Left lung (tissue), 10 donors: Measurements from ENCODE around the gene MEIS3. TPM values are rescaled to one million over a fixed set of nuclear protein-coding genes. Genes with fewer than 3 reads are reported as not detected.

Experiments used
- ATAC-seq: fragments of 200-7000 bp; cut with Tn5 transposase; one replicate; pipeline ENCODE4 v1.9.1; 2020; ENCODE audit warnings: moderate library complexity
- DNase-seq, 4 donors: peaks; one replicate each; pipeline ENCODE4 v3.0.0-alpha.2; 2013 to 2020
- H3K27ac ChIP-seq, 2 donors: fragments of 200-600 bp; sonication (generic) in 1 of 2; one replicate each; pipeline versions ENCODE4 v1.5.0 to v1.8.0; 2020 to 2021
- H3K27me3 ChIP-seq, 2 donors: fragments of 200-600 bp; sonication (generic) in 1 of 2; one replicate each; pipeline versions ENCODE4 v1.5.0 to v1.8.0; 2020 to 2021
- H3K36me3 ChIP-seq, 2 donors: fragments of 200-600 bp; sonication (generic) in 1 of 2; one replicate each; pipeline versions ENCODE4 v1.5.0 to v1.8.0; 2020 to 2021
- H3K4me1 ChIP-seq, 2 donors: fragments of 200-600 bp; one replicate each; pipeline ENCODE4 v1.8.0; 2021
- H3K4me3 ChIP-seq, 2 donors: fragments of 200-600 bp; sonication (generic) in 1 of 2; one replicate each; pipeline versions ENCODE4 v1.5.0 to v1.8.0; 2020 to 2021; ENCODE audit warnings: mild to moderate bottlenecking in 1 of 2
- H3K9me3 ChIP-seq, 2 donors: fragments of 200-600 bp; sonication (generic) in 1 of 2; one replicate each; pipeline versions ENCODE4 v1.5.0 to v1.8.0; 2020 to 2021
- CTCF ChIP-seq, 2 donors: fragments of 200-600 bp; sonication (generic) in 1 of 2; IDR thresholded peaks; one replicate each; pipeline versions ENCODE4 v1.5.0 to v1.8.0; 2021; ENCODE audit warnings: antibody characterized with exemption in 2 of 2
- intact Hi-C, 2 donors: fragments of 100-400 bp; cut with DNase I; formaldehyde crosslinking; loops; one replicate each; pipeline versions ENCODE4 v1.11.2 to v1.14.2; 2022
- polyA plus RNA-seq, 6 donors: library from polyadenylated mRNA; unstranded; fragments of 120-200 nt; gene quantifications; one replicate each; pipeline ENCODE4 v1.2.1, GENCODE V29; 2013; ENCODE audit not compliant: insufficient read length in 6 of 6
- total RNA-seq, 2 donors: library from RNA; stranded (reverse); fragmentation: NEBNext Ultra II Directional; extraction: Animal tissue kit (Norgen Biotek cat#: 25700); gene quantifications; one replicate each; pipeline ENCODE4 v1.2.1, GENCODE V29; 2021
- donor health status: DM: no; HTN: yes; CAD: no.
- donor health status: DM: no; HTN: no; CAD: no.

The MEIS3 gene
- total and polyA plus RNA-seq, 8 donors: 6.7 to 30.2 (median 23.8) TPM

- no peak overlapping the region for H3K4me3 ChIP-seq
- TF ChIP-seq CTCF (IDR thresholded peaks at IDR 0.05): no peak
- no peak overlapping the region for H3K27ac ChIP-seq
- H3K9me3 ChIP-seq: peaks cover 0 to 3% of the 10 kb centered on the region in 2 donors
- intact Hi-C loops: no loop called here
- H3K36me3 ChIP-seq: no peaks in the 10 kb centered on the region
- H3K4me1 ChIP-seq: peaks cover 4 to 24% of the 10 kb centered on the region in 2 donors
- no peak for DNase-seq
- peaks cover 47 to 95% of the 10 kb centered on the region in 2 donors for H3K27me3 ChIP-seq
- no peak for ATAC-seq
Measured at GRCh38 chr19:47448360-47448727, 29.0 kb upstream of the MEIS3 start.

- peak; percentile 76 for ATAC-seq
- Histone ChIP-seq H3K27ac (no peak overlapping the region), H3K4me1 (peaks cover 4 to 24% of the 10 kb centered on the region in 2 donors), H3K27me3 (peaks cover 47 to 95% of the 10 kb centered on the region in 2 donors), H3K4me3 (no peak overlapping the region), H3K9me3 (peaks cover 0 to 3% of the 10 kb centered on the region in 2 donors), H3K36me3 (no peaks in the 10 kb centered on the region)
- intact Hi-C loops: no loop called here
- TF ChIP-seq CTCF (IDR thresholded peaks at IDR 0.05): no peak
- DNase-seq: no peak
Measured at GRCh38 chr19:47447470-47448359, 28.4 kb upstream of the MEIS3 start.

- intact Hi-C loops: no loop called here
- ATAC-seq (peak; percentile 47), DNase-seq (no peak)
- H3K9me3 ChIP-seq: peaks cover 0 to 3% of the 10 kb centered on the region in 2 donors
- no peak overlapping the region for H3K4me3 ChIP-seq
- H3K4me1 ChIP-seq: peaks cover 4 to 24% of the 10 kb centered on the region in 2 donors
- H3K27me3 ChIP-seq: peaks cover 47 to 100% of the 10 kb centered on the region in 2 donors
- no peak overlapping the region for H3K27ac ChIP-seq
- TF ChIP-seq CTCF (IDR thresholded peaks at IDR 0.05): no peak
- no peaks in the 10 kb centered on the region for H3K36me3 ChIP-seq
Measured at GRCh38 chr19:47446534-47447469, 27.5 kb upstream of the MEIS3 start.

- no peak for TF ChIP-seq CTCF (IDR thresholded peaks at IDR 0.05)
Measured at GRCh38 chr19:47445937-47446402, 26.6 kb upstream of the MEIS3 start.

More at GRCh38 chr19:47445937-47446402, 26.6 kb upstream of the MEIS3 start:
- H3K9me3 ChIP-seq: peaks cover 0 to 3% of the 10 kb centered on the region in 2 donors
- H3K4me1 ChIP-seq: peaks cover 4 to 24% of the 10 kb centered on the region in 2 donors
- peak in 2 of 4 donors; percentile 47 to 86 for DNase-seq
- no peaks in the 10 kb centered on the region for H3K36me3 ChIP-seq
- intact Hi-C loops: no loop called here
- peak; percentile 61 for ATAC-seq
- H3K4me3 ChIP-seq: no peak overlapping the region
- peaks cover 47 to 100% of the 10 kb centered on the region in 2 donors for H3K27me3 ChIP-seq
- no peak overlapping the region for H3K27ac ChIP-seq
